Measurements from ENCODE around the gene CYP26B1.

Gene CYP26B1

GRCh38 chr2:72121153-72121552 lies 26.5 kb downstream of the CYP26B1 start:
- no peak for TF ChIP-seq GATA3 (IDR thresholded peaks at IDR 0.05; ENCODE audit: low read depth, low read length)
- no peak for TF ChIP-seq GATA2 (IDR thresholded peaks at IDR 0.05; ENCODE audit: low read depth, low read length)

GRCh38 chr2:72118951-72119350 lies 28.7 kb downstream of the CYP26B1 start:
- TF ChIP-seq GATA2 (IDR thresholded peaks at IDR 0.05; ENCODE audit: low read depth, low read length) (no peak), GATA3 (IDR thresholded peaks at IDR 0.05; ENCODE audit: low read depth, low read length) (no peak)

- TF ChIP-seq GATA2 (IDR thresholded peaks at IDR 0.05; ENCODE audit: low read depth, low read length) (no peak), GATA3 (IDR thresholded peaks at IDR 0.05; ENCODE audit: low read depth, low read length) (no peak)
Observed at GRCh38 chr2:72118386-72118785, 29.3 kb downstream of the CYP26B1 start.

GRCh38 chr2:72117718-72118117 lies 29.9 kb downstream of the CYP26B1 start:
- no peak for TF ChIP-seq GATA2 (IDR thresholded peaks at IDR 0.05; ENCODE audit: low read depth, low read length)
- no peak for TF ChIP-seq GATA3 (IDR thresholded peaks at IDR 0.05; ENCODE audit: low read depth, low read length)

- TF ChIP-seq GATA3 (IDR thresholded peaks at IDR 0.05; ENCODE audit: low read depth, low read length) (no peak), GATA2 (IDR thresholded peaks at IDR 0.05; ENCODE audit: low read depth, low read length) (no peak)
Observed at GRCh38 chr2:72117029-72117428, 30.6 kb downstream of the CYP26B1 start.

GRCh38 chr2:72116081-72116533 lies 31.6 kb downstream of the CYP26B1 start:
- TF ChIP-seq GATA2 (IDR thresholded peaks at IDR 0.05; ENCODE audit: low read depth, low read length), result no peak
- no peak for TF ChIP-seq GATA3 (IDR thresholded peaks at IDR 0.05; ENCODE audit: low read depth, low read length)

- TF ChIP-seq GATA2 (IDR thresholded peaks at IDR 0.05; ENCODE audit: low read depth, low read length) (no peak), GATA3 (IDR thresholded peaks at IDR 0.05; ENCODE audit: low read depth, low read length) (no peak)
Observed at GRCh38 chr2:72115110-72116080, 32.3 kb downstream of the CYP26B1 start.

- TF ChIP-seq GATA2 (IDR thresholded peaks at IDR 0.05; ENCODE audit: low read depth, low read length) (no peak), GATA3 (IDR thresholded peaks at IDR 0.05; ENCODE audit: low read depth, low read length) (no peak)
Observed at GRCh38 chr2:72114693-72115051, 33.0 kb downstream of the CYP26B1 start.

- TF ChIP-seq GATA3 (IDR thresholded peaks at IDR 0.05; ENCODE audit: low read depth, low read length) (no peak), GATA2 (IDR thresholded peaks at IDR 0.05; ENCODE audit: low read depth, low read length) (no peak)
Observed at GRCh38 chr2:72113847-72114692, 33.6 kb downstream of the CYP26B1 start.

GRCh38 chr2:72112981-72113846 lies 34.4 kb downstream of the CYP26B1 start:
- no peak for TF ChIP-seq GATA3 (IDR thresholded peaks at IDR 0.05; ENCODE audit: low read depth, low read length)
- no peak for TF ChIP-seq GATA2 (IDR thresholded peaks at IDR 0.05; ENCODE audit: low read depth, low read length)

GRCh38 chr2:72112401-72112800 lies 35.3 kb downstream of the CYP26B1 start:
- TF ChIP-seq GATA2 (IDR thresholded peaks at IDR 0.05; ENCODE audit: low read depth, low read length) (no peak), GATA3 (IDR thresholded peaks at IDR 0.05; ENCODE audit: low read depth, low read length) (no peak)

- TF ChIP-seq GATA3 (IDR thresholded peaks at IDR 0.05; ENCODE audit: low read depth, low read length) (no peak), GATA2 (IDR thresholded peaks at IDR 0.05; ENCODE audit: low read depth, low read length) (no peak)
Observed at GRCh38 chr2:72111061-72111460, 36.6 kb downstream of the CYP26B1 start.

- no peak for TF ChIP-seq GATA2 (IDR thresholded peaks at IDR 0.05; ENCODE audit: low read depth, low read length)
- TF ChIP-seq GATA3 (IDR thresholded peaks at IDR 0.05; ENCODE audit: low read depth, low read length), result no peak
Observed at GRCh38 chr2:72109904-72110303, 37.8 kb downstream of the CYP26B1 start.
